ENCODE results near the gene CD151.

The CD151 gene

DNA sequence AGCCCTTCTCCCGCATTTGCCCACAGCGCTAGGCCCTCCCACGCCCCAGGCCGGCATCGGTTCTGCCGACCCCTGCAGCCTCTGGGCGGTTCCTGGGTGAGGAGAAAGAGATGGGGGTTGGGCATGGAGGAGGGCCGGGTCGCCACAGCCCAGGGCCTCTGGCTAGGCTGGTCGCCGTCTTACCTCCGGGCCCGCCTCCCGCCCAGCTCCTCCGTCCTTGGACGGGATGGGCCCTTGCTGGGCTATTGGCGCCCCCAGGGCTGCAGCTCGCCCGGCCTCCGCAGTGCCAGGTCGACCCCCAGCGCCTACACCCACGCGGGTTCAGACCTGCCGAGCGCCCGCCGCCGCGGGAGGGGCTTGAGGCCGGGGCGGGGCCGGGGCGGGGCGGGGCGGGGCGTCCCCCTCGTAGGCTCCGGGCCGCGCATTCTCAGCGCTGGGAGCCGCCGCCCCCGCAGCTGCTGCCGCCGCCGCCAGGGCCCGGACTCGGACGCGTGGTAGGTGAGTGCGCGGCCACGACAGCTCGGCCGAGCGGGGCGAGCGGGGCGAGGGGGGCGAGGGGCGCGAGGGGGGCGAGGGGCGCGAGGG is at the start of gene CD151:
Gene CD151, plus strand, starts transcription at position 424 of the 585 bp plus-strand sequence. CDS start 3,118 bp downstream, outside the sequence.
- peaks cover 21% of the 10 kb centered on the region for H3K4me1 Mint-ChIP-seq (ENCODE audit: low read depth)
- H3K27me3 Mint-ChIP-seq: peaks cover 1% of the 10 kb centered on the region
- H3K4me3 Mint-ChIP-seq: peak within 1 kb of the TSS; percentile 73
- no peaks in the 10 kb centered on the region for H3K36me3 Mint-ChIP-seq
- H3K9me3 Mint-ChIP-seq (ENCODE audit: low read depth): no peaks in the 10 kb centered on the region
- H3K27ac Mint-ChIP-seq: no peak within 1 kb of the TSS

GRCh38 chr11:783581-784015 is 49.2 kb upstream of the CD151 start:
- Mint-ChIP-seq H3K4me3 (no peak overlapping the region), H3K27me3 (no peaks in the 10 kb centered on the region), H3K4me1 (ENCODE audit: low read depth) (peaks cover 18% of the 10 kb centered on the region), H3K9me3 (ENCODE audit: low read depth) (no peaks in the 10 kb centered on the region), H3K36me3 (no peaks in the 10 kb centered on the region), H3K27ac (no peak overlapping the region)

DNA sequence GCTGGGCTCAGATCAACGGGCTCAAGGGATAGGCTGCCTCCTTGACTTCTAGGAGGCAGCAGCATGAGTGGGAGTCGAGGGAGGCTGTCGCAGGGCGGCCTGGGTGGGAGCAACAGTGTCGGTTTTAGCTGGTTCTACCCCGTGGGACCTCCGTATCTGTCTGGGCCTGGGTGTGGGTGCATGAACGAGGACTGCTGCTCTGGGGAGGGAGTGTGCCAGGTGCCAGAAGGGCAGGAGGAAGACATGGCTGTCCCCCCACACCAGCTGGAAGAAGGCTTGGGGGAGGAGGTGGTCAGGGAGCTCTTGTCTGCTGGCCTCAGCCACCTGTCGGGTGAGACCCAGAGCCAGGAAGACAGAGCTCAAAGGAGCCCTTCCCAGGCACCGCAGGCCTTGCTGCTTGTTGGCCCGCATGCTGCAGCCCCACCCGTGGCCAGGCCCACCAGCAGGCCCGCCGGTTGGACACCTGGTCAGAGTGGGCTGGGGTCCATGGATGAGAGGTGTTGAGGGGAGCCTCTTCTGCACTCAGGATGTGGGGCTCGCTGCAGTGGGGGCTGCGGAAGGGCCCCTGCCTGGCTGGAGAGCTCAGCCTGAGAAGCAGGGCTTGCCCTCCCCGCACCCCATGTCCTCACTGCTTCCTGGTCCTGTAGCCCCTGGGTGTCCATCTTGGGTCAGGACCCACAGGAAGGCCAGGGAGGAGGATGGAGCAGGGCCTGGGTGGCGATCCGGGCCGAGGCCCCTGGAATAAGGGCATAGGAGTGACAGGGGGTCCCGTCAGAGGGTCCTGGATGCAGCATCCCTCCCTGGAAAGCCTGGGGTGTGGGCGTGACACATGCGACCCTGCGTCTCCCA is 46.3 kb upstream of the CD151 start:
- Mint-ChIP-seq H3K27ac (no peak overlapping the region), H3K4me1 (ENCODE audit: low read depth) (peaks cover 10% of the 10 kb centered on the region), H3K9me3 (ENCODE audit: low read depth) (no peaks in the 10 kb centered on the region), H3K27me3 (no peaks in the 10 kb centered on the region), H3K36me3 (no peaks in the 10 kb centered on the region), H3K4me3 (no peak overlapping the region)

- Mint-ChIP-seq H3K36me3 (no peaks in the 10 kb centered on the region), H3K27me3 (no peaks in the 10 kb centered on the region), H3K4me1 (ENCODE audit: low read depth) (peaks cover 10% of the 10 kb centered on the region), H3K4me3 (no peak overlapping the region), H3K27ac (no peak overlapping the region), H3K9me3 (ENCODE audit: low read depth) (no peaks in the 10 kb centered on the region)
Observed at GRCh38 chr11:787084-787675, 45.6 kb upstream of the CD151 start.

- H3K36me3 Mint-ChIP-seq: no peaks in the 10 kb centered on the region
- H3K27me3 Mint-ChIP-seq: no peaks in the 10 kb centered on the region
- H3K4me1 Mint-ChIP-seq (ENCODE audit: low read depth): peaks cover 10% of the 10 kb centered on the region
- H3K4me3 Mint-ChIP-seq: no peak overlapping the region
- no peak overlapping the region for H3K27ac Mint-ChIP-seq
- no peaks in the 10 kb centered on the region for H3K9me3 Mint-ChIP-seq (ENCODE audit: low read depth)
Observed at GRCh38 chr11:788009-788640, 44.6 kb upstream of the CD151 start.

DNA sequence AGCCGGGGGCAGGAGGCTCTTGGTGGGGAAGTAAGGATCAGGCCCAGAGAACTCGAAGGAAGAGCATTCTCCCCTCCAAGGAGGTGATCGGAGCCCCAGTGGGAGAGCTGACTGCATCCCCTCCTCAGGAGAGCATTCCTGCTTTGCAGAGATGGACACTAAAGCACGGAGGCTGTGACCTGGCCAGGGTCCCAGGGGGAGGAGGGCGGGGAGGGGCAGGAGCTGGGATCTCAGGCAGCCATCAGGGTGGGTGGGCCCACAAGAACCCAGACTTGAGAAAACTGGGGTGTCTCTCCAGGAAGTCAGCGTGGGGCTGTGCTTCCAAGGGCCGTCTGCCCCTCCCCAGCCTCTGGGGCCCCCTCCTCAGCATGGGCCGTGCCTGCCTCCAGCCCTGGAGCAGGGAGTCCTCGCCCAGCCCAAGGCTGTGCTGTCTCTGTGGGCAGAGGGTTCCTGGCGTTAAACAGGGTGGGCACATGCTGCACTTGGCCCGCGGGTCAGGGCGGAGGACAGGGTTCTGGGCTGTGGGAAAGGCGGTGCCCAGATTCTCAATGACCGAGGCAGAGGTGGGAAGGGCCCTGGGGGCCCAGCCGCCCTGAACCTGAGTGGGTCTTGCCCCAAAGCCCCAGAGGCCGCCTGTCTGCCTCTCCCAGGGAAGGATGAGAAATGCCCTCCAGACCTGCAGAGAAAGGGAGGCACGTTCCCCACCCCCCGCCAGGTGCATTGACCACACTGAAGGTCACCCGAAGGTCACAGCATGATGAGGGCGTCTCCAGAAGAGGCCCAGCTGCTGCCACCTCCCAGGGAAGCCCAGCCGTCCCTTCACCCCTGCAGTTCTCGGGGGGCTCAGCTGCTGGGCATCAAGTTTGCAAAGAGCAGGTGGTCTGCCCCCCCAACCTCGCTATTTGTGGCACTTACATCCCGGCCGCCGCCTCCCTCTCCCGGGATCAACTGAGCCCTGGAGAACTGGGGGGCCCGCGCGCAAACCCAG is 43.5 kb upstream of the CD151 start:
- no peaks in the 10 kb centered on the region for H3K36me3 Mint-ChIP-seq
- H3K9me3 Mint-ChIP-seq (ENCODE audit: low read depth): no peaks in the 10 kb centered on the region
- H3K4me1 Mint-ChIP-seq (ENCODE audit: low read depth): peaks cover 8% of the 10 kb centered on the region
- H3K27ac Mint-ChIP-seq: no peak overlapping the region
- H3K4me3 Mint-ChIP-seq: no peak overlapping the region
- H3K27me3 Mint-ChIP-seq: no peaks in the 10 kb centered on the region

DNA sequence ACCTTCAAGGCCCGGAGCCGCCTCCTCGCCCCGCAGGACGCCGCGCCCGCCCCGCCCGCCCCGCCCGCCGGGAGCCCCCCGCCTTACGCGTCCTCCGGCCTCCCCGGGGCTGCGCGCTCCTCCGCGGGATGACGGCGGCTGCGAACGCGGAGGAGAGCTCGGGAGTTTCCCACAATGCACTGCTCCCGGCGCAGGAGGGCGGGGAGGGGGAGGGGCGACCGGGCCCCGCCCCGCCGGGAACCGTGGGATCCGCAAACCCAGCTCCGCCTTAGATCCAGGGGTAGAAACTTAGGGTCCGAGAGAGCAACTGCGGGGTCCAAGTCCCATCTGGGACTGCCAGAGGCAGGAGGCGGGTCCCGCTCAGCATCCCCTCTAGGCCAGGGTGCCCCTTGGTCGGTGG is 42.8 kb upstream of the CD151 start, which contains the start of gene CEND1:
Gene CEND1, minus strand, starts transcription at position 148 of the 400 bp plus-strand sequence. CDS start 1,514 bp downstream, outside the sequence.
- H3K4me1 Mint-ChIP-seq (ENCODE audit: low read depth): peaks cover 8% of the 10 kb centered on the region
- H3K9me3 Mint-ChIP-seq (ENCODE audit: low read depth): no peaks in the 10 kb centered on the region
- no peaks in the 10 kb centered on the region for H3K27me3 Mint-ChIP-seq
- H3K27ac Mint-ChIP-seq: no peak within 1 kb of the TSS
- no peak within 1 kb of the TSS for H3K4me3 Mint-ChIP-seq
- H3K36me3 Mint-ChIP-seq: no peaks in the 10 kb centered on the region

DNA sequence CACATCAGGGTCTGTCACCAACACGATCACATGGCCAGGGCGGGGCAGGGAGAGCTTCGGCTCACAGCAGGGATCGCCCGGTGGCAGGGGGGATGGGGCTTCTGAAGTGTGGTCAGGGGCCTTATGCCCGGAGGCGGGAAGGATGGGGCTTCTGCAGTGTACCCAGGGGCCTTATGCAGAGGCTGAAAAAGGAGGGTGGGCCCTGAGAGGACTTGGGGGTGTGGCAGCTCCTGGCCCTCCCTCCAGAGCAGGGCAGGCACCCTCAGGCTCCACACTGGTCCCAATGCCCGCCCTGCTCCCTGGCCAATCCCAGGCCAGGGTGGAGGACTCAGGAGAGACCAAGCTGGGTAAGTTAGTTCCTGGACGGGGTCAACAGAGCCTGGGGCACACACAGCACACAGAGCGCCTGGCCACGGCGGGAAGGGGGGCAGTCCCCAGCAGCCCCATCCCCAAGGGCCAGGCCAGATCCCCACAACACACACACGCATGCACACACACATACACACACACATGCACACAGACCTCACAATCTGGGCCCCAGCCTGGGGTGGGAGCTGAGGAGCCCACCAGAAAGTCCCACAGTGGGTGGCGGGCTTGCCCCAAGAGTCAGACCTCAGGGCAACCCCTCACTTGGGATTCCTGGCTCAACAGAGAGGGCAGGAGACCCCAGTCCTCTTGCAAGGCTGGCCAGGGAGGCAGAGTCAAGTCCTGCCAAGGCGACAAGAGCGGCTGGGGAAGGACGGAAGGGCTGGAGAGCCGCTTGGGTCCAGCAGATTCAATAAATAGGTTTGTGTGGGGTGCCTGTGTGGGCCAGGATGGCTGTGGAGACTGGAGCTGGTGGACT is 41.8 kb upstream of the CD151 start:
- Mint-ChIP-seq H3K4me3 (no peak overlapping the region), H3K36me3 (no peaks in the 10 kb centered on the region), H3K9me3 (ENCODE audit: low read depth) (no peaks in the 10 kb centered on the region), H3K27me3 (no peaks in the 10 kb centered on the region), H3K4me1 (ENCODE audit: low read depth) (peaks cover 7% of the 10 kb centered on the region), H3K27ac (no peak overlapping the region)

- H3K27me3 Mint-ChIP-seq: no peaks in the 10 kb centered on the region
- H3K4me1 Mint-ChIP-seq (ENCODE audit: low read depth): peaks cover 10% of the 10 kb centered on the region
- no peak overlapping the region for H3K4me3 Mint-ChIP-seq
- H3K36me3 Mint-ChIP-seq: no peaks in the 10 kb centered on the region
- no peak overlapping the region for H3K27ac Mint-ChIP-seq
- no peaks in the 10 kb centered on the region for H3K9me3 Mint-ChIP-seq (ENCODE audit: low read depth)
Observed at GRCh38 chr11:791658-792534, 40.9 kb upstream of the CD151 start.

DNA sequence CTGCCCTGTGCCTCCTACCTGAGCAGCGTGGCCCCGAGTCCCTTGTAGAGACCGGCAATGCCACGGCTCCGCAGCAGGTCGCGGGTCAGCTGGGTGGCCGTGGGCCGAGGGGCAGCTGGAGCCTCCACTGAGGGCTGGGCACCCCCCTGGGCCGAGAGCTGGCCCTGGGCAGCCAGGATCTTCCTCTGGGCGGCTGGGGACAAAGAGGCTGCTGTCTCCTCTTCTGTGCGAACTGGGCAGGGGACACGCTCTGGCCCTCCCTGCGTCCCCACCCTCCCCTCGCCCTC is 40.3 kb upstream of the CD151 start:
- Mint-ChIP-seq H3K4me1 (ENCODE audit: low read depth) (peaks cover 10% of the 10 kb centered on the region), H3K9me3 (ENCODE audit: low read depth) (no peaks in the 10 kb centered on the region), H3K27ac (no peak overlapping the region), H3K27me3 (no peaks in the 10 kb centered on the region), H3K4me3 (no peak overlapping the region), H3K36me3 (no peaks in the 10 kb centered on the region)

- no peaks in the 10 kb centered on the region for H3K27me3 Mint-ChIP-seq
- H3K4me1 Mint-ChIP-seq (ENCODE audit: low read depth): peaks cover 8% of the 10 kb centered on the region
- no peak overlapping the region for H3K27ac Mint-ChIP-seq
- no peaks in the 10 kb centered on the region for H3K9me3 Mint-ChIP-seq (ENCODE audit: low read depth)
- no peaks in the 10 kb centered on the region for H3K36me3 Mint-ChIP-seq
- no peak overlapping the region for H3K4me3 Mint-ChIP-seq
Observed at GRCh38 chr11:792873-793272, 39.9 kb upstream of the CD151 start.

DNA sequence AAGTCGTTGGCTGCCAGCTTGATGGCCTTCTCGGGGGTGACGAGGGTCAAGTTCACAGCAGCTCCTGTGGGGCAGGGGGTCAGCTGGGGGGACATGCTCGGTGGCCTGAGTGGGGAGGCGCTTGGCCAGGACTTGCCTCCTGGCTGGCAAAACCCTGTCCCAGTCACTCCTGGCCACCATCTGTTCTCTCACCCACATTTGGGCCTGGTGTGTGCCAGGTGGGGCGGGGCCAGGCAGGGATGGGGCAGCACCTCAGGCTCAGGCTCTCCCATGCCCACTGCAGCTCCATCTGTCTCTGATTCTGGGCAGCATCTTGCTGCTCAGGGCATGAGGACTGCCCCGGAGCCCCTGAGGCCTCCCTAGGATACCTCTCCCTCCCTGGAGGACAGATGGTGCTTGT is 39.2 kb upstream of the CD151 start:
- H3K4me3 Mint-ChIP-seq: no peak overlapping the region
- H3K9me3 Mint-ChIP-seq (ENCODE audit: low read depth): no peaks in the 10 kb centered on the region
- no peaks in the 10 kb centered on the region for H3K27me3 Mint-ChIP-seq
- H3K27ac Mint-ChIP-seq: no peak overlapping the region
- H3K4me1 Mint-ChIP-seq (ENCODE audit: low read depth): peaks cover 7% of the 10 kb centered on the region
- no peaks in the 10 kb centered on the region for H3K36me3 Mint-ChIP-seq
